Measurements from ENCODE around the gene MDFIC.

DNA sequence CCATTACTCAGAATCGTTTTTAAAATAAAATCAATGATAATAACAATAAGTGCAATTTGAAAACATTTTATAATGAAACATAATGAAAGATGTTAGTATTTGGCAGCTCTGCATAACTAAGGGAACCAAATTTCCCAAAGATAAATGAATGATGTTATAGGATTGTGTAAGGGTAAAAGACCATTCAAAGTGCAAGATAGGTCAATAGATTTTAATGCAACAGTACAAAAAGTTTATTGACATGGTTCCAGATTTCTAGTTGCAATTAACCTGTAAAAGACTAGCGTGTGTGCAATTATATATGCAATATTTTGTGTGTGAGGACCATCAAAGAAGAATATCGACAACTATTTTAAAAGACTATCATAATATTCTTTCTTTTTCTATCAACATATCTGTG, 122.3 kb downstream of the MDFIC start:
- TF ChIP-seq, protein P1, sequence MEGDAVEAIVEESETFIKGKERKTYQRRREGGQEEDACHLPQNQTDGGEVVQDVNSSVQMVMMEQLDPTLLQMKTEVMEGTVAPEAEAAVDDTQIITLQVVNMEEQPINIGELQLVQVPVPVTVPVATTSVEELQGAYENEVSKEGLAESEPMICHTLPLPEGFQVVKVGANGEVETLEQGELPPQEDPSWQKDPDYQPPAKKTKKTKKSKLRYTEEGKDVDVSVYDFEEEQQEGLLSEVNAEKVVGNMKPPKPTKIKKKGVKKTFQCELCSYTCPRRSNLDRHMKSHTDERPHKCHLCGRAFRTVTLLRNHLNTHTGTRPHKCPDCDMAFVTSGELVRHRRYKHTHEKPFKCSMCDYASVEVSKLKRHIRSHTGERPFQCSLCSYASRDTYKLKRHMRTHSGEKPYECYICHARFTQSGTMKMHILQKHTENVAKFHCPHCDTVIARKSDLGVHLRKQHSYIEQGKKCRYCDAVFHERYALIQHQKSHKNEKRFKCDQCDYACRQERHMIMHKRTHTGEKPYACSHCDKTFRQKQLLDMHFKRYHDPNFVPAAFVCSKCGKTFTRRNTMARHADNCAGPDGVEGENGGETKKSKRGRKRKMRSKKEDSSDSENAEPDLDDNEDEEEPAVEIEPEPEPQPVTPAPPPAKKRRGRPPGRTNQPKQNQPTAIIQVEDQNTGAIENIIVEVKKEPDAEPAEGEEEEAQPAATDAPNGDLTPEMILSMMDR (IDR thresholded peaks at IDR 0.05), result no peak
- no peak for TF ChIP-seq POLR2A (IDR thresholded peaks at IDR 0.05)

Data from upper lobe of left lung (tissue), 4 donors.